ENCODE data around the gene MRPS31. TPM values are rescaled to one million over a fixed set of nuclear protein-coding genes. Genes with fewer than 3 reads are reported as not detected.

MRPS31 gene
- total RNA-seq, 6 experiments from 2014 or later: 13.9 to 16.5 (median 15.5) TPM

DNA sequence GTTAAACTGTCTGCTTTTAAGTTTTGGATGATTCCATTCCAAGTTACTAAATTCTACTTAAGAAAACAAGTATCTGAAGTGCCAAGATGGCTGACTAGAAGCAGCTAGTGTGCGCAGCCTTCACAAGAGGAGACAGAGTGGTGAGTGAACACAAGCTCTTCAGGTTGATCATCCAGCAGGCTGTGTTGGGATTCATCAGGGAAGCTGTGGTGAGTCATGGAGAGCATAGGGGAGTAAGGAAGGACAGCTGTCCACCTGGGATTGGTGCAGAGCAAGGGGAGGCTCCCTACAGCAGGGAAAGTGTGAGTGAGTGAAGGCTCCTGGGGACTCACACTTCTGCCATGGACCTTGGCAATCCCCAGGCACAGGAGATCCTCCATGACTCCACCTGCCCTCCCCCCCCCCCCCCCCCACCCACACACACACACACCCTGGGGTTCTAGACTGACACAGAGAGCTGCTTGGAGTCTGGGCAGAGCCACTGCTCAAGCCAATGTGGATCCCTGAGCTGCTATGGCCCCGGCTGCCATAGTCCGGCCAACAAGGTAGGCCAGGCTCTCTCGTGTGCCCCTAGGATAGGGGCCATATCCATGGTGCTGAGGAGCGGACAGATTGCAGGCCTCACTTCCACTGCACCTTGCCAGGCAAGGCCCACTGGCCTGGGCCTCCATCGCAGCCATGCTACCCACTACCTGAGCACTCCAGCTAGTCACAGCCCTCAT, 41.9 kb upstream of the MRPS31 start:
- peaks cover 19% of the 10 kb centered on the region for H3K4me1 Mint-ChIP-seq (ENCODE audit: low read depth)
- TF ChIP-seq, protein P1, sequence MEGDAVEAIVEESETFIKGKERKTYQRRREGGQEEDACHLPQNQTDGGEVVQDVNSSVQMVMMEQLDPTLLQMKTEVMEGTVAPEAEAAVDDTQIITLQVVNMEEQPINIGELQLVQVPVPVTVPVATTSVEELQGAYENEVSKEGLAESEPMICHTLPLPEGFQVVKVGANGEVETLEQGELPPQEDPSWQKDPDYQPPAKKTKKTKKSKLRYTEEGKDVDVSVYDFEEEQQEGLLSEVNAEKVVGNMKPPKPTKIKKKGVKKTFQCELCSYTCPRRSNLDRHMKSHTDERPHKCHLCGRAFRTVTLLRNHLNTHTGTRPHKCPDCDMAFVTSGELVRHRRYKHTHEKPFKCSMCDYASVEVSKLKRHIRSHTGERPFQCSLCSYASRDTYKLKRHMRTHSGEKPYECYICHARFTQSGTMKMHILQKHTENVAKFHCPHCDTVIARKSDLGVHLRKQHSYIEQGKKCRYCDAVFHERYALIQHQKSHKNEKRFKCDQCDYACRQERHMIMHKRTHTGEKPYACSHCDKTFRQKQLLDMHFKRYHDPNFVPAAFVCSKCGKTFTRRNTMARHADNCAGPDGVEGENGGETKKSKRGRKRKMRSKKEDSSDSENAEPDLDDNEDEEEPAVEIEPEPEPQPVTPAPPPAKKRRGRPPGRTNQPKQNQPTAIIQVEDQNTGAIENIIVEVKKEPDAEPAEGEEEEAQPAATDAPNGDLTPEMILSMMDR (IDR thresholded peaks at IDR 0.05): no peak
- H3K36me3 Mint-ChIP-seq (ENCODE audit: low read depth): peaks cover 28% of the 10 kb centered on the region
- H3K4me3 Mint-ChIP-seq: no peak overlapping the region
- peak overlapping the region; percentile 38; the same call in 1 of the 2 replicates for H3K27ac Mint-ChIP-seq
- DNase-seq: peak; percentile 43
- H3K9me3 Mint-ChIP-seq: peaks cover 4% of the 10 kb centered on the region; the same call in 1 of the 2 replicates
- peaks cover 3% of the 10 kb centered on the region for H3K27me3 Mint-ChIP-seq (ENCODE audit: insufficient read depth)

DNA sequence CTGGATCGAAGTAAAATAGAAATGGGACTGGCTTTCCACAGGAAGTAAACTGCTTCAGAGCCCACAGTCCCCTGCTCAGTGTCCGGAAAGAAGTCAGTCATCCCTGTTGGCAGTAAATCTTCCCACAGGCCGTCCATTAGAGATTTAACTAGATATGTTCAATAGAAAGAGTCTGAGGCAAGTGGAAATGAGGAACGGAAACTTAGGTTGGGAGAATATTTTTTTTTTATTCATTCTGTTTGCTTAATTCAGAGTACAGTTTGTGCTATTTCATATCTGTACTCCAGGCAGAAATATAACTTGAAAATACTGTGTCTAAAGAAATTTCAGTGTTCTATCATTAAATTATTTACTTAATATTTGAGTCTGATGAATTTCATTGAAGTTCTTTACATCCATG, 41.1 kb upstream of the MRPS31 start:
- Mint-ChIP-seq H3K4me1 (ENCODE audit: low read depth) (peaks cover 19% of the 10 kb centered on the region), H3K9me3 (peaks cover 4% of the 10 kb centered on the region; the same call in 1 of the 2 replicates), H3K4me3 (no peak overlapping the region), H3K27me3 (ENCODE audit: insufficient read depth) (no peaks in the 10 kb centered on the region), H3K36me3 (ENCODE audit: low read depth) (peaks cover 28% of the 10 kb centered on the region), H3K27ac (no peak overlapping the region)
- TF ChIP-seq, protein P1 (IDR thresholded peaks at IDR 0.05): no peak
- no peak for DNase-seq

- no peak overlapping the region for H3K27ac Mint-ChIP-seq
- H3K4me3 Mint-ChIP-seq: no peak overlapping the region
- TF ChIP-seq, protein P1 (IDR thresholded peaks at IDR 0.05): no peak
- DNase-seq: no peak
- peaks cover 11% of the 10 kb centered on the region for H3K4me1 Mint-ChIP-seq (ENCODE audit: low read depth)
- H3K36me3 Mint-ChIP-seq (ENCODE audit: low read depth): peaks cover 13% of the 10 kb centered on the region
- no peaks in the 10 kb centered on the region for H3K9me3 Mint-ChIP-seq
- no peaks in the 10 kb centered on the region for H3K27me3 Mint-ChIP-seq (ENCODE audit: insufficient read depth)
These were observed 38.5 kb upstream of the MRPS31 start for GRCh38 chr13:40809471-40809870.

DNA sequence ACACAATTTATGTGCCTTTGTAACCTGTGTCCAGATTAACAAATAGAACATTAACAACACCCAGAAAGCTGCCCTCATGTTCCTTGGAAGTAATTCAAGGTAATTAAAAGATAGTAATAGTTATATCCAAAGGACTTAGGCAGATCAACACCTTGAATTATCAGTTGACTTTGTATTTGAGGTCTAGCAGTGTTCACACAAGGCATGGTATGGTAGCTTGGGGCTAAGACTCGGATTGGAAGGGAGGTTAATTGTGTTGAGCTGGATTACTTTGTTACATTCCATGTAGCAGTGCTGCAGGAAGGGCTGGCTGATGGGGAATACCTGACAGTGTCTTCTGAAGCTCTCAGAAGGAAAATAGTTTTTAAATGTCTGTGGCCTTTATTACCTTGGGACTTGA, 35.3 kb upstream of the MRPS31 start:
- H3K27me3 Mint-ChIP-seq (ENCODE audit: insufficient read depth): no peaks in the 10 kb centered on the region
- no peaks in the 10 kb centered on the region for H3K4me1 Mint-ChIP-seq (ENCODE audit: low read depth)
- DNase-seq: no peak
- H3K4me3 Mint-ChIP-seq: no peak overlapping the region
- peaks cover 9% of the 10 kb centered on the region for H3K36me3 Mint-ChIP-seq (ENCODE audit: low read depth)
- no peaks in the 10 kb centered on the region for H3K9me3 Mint-ChIP-seq
- TF ChIP-seq, protein P1 (IDR thresholded peaks at IDR 0.05): no peak
- no peak overlapping the region for H3K27ac Mint-ChIP-seq

- TF ChIP-seq, protein P1 (IDR thresholded peaks at IDR 0.05): no peak
- H3K36me3 Mint-ChIP-seq (ENCODE audit: low read depth): peaks cover 4% of the 10 kb centered on the region
- DNase-seq: no peak
- no peak overlapping the region for H3K4me3 Mint-ChIP-seq
- H3K27ac Mint-ChIP-seq: no peak overlapping the region
- H3K9me3 Mint-ChIP-seq: no peaks in the 10 kb centered on the region
- H3K4me1 Mint-ChIP-seq (ENCODE audit: low read depth): no peaks in the 10 kb centered on the region
- H3K27me3 Mint-ChIP-seq (ENCODE audit: insufficient read depth): no peaks in the 10 kb centered on the region; the same call in 1 of the 2 replicates
These were observed 32.3 kb upstream of the MRPS31 start for GRCh38 chr13:40803316-40803715.

All from HFFc6 (cell line).